GM12872 (cell line): ENCODE data around the gene RTP5.

Experiments used
- TF ChIP-seq, protein P1 (sequence below): IDR thresholded peaks from 3 replicates; pipeline ENCODE4 v1.5.1; 2011; ENCODE audit warnings: low read depth, mild to moderate bottlenecking, low read length, moderate library complexity; ENCODE audit not compliant: insufficient read depth

Gene RTP5

DNA sequence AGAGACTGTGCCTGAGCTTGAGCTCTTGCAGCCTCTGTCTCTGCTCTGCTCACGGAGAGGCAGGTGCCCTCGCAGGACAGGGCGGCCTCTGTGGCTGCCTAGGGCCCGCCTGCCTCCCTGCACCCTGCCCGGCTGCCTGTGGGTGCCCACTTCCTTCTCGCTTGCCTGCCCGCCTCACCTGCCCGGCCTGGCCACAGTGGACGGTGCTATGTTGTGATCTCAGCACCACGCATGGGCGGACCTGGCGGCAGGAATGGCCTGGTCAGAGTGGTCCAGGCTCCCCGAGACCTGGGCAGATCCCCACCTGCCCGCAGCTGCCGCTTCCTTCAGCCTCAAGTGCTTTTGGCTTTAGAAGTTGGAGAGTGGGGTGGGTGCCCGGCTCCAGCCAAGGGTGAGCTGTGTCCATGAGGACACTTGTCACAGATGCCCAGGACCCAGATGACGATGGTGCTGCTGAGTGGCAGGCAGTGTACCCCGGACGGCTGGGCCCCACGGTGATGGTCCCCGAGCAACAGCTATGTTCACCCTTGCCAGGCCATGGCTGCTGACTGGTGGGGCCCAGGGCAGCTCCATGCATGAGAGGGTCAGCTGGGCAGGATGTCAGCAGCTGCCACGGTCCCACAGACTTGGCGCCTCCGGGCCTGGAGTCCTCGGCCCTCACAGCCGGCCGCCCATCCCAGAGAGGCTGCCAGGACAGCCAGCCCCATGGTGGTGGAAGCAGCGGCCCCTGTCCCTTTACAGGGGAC is 25.3 kb downstream of the RTP5 start:
- TF ChIP-seq, protein P1, sequence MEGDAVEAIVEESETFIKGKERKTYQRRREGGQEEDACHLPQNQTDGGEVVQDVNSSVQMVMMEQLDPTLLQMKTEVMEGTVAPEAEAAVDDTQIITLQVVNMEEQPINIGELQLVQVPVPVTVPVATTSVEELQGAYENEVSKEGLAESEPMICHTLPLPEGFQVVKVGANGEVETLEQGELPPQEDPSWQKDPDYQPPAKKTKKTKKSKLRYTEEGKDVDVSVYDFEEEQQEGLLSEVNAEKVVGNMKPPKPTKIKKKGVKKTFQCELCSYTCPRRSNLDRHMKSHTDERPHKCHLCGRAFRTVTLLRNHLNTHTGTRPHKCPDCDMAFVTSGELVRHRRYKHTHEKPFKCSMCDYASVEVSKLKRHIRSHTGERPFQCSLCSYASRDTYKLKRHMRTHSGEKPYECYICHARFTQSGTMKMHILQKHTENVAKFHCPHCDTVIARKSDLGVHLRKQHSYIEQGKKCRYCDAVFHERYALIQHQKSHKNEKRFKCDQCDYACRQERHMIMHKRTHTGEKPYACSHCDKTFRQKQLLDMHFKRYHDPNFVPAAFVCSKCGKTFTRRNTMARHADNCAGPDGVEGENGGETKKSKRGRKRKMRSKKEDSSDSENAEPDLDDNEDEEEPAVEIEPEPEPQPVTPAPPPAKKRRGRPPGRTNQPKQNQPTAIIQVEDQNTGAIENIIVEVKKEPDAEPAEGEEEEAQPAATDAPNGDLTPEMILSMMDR, result no peak

DNA sequence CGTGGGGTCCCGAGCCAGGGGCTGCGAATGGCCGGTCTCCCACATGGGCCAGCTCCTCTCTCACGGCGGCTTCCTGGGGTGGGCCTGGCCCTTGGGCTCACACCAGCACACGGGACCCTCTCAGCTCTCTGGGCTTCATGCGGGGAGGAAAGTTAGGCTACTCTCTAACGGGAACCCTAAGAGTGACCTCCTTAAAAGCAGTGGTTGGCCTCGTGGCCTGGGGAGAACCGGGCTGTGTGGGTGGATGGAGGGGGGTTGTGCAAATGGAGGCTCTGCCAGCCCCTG is 25.8 kb downstream of the RTP5 start:
- TF ChIP-seq, protein P1, result no peak

DNA sequence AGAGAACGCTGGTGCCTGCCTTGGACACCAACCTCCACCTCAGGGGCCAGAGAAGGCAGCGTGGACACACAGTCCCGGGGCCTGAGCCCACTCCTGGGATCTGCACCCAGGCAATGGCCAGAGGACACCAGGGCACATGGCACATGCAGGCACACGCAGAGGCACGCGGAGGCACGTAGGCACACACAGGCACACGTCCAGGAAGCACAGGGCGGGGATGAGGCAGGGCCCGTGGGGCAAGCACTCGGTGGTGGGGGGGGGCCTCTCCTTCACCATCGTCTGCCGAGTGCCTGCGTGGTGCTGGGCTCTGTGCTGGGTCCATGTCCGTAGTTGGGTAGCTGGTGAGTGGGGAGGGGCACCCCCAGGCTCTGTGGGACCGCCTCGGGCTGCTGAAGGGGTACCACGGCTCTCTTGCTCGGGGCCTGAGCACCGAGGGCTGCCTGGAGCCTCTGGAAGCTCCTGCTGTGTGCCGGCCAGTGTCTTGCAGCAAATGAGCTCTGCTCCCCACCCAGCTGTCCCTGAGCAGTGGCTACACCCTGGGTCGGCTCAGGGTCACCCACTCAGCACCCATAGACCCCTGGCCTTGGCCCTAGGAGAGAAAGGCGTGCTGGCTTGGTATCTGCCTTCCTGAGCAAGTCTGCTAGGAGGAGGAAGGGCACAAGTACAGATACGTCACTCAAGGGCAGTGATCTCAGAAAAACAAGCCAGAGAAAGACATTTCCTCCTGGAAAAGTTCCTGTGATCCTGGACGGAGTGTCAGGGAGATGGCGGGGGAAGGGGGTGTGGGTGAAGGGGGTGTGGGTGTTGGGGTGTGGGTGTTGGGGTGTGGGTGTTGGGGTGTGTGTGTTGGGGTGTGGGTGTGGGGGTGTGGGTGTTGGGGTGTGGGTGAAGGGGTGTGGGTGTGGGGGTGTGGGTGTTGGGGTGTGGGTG is 26.4 kb downstream of the RTP5 start:
- TF ChIP-seq, protein P1, result no peak

DNA sequence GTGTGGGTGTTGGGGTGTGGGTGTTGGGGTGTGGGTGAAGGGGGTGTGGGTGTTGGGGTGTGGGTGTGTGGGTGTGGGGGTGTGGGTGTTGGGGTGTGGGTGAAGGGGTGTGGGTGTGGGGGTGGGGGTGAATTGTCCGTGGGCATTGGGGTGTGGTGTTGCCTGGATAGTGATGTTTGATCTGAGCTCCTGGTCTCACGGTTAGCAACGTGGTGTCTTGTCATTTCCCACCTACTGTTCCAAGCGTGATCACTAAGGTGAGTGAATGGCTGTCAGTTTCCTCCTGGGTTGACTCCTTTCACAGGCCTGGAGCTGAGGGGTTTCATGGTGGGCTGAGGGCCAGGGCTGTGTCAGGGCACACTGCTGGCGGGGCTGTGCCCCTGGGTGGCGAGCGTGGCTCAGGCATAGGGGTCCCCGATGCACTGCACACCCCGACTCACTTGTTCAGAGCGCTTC is 27.2 kb downstream of the RTP5 start:
- TF ChIP-seq, protein P1, result no peak

DNA sequence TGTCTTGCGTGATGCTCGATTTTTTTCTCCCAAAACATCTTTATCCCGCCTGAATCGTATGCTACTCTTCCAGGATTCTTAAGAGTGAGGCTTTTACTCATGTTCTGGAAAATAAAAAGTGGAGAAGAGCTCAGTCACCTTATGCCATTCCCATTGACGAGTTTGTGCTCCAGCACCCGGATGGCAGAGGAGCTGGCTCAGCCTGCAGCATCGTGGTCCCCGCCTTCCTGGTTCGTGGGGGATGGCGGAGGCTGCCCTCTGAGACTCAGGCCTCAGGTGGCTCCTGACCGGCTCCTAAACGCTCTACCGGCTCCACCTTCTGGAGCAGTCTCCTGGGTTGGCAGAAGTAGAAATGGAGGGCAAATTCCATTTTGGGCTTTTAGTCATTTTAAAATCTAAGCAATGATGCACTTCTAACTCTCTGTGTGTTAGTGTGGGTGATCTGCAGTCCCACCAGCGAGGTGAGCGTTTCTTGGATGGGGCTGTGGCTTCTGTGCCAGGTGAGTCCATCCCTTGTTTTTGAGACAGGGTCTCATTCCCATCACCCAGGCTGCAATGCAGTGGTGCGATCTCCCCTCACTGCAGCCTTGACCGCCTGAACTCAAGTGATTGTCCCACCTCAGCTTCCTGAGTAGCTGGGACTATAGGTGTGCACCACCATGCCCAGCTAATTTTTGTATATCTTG is 27.8 kb downstream of the RTP5 start:
- TF ChIP-seq, protein P1, result no peak

DNA sequence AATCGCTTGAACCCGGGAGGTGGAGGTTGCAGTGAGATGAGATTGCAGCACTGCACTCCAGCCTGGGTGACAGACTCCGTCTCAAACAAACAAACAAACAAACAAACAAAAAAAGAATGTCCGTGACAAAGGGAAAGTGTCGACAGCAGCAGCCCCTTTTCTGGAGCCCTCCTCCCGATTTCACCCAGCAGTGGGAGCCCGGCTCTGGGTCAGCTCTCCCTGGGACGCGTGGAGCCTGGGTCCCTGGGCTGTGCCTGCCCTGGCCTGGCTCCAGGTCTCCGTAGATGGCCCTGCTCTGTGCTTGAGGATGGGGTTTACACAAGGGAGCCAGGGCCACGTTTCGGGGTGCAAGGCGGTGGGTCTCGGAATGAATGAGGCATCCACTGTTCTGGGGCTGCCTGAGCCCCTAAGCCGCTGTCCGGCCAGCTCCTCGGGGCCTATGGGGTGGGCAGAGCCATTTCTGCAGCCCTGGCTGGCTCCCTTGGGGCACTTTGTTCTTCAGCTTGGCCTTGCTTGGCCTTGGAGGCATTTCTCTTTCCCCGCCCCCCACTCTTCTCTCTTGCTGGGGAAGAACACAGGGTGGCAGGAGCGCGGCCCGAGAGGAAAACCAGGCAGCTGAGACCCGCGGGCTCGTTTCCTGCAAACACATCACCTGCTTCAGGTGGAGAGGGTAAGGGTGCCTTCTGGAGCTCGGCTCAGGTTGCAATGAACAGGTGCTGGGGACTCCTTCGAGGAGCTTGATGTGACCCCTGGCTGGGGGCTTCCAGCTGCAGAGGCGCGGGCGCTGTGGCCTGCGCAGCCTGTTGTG is 29.1 kb downstream of the RTP5 start:
- TF ChIP-seq, protein P1, result no peak
